M059J (cell line): ENCODE results near the gene ENAH. TPM values are rescaled to one million over a fixed set of nuclear protein-coding genes. Genes with fewer than 3 reads are reported as not detected.
"Not testable (repeated sequence)": the region's sequence is repeated elsewhere in the genome, so short reads cannot be mapped to it uniquely, and the experiment has no call there.

Experiments used
- DNase-seq: peaks from one replicate; pipeline ENCODE4 v3.0.0-alpha.2; 2012; ENCODE audit warnings: low read depth
- total RNA-seq: library from RNA; depleted of rRNA; stranded (reverse); fragments of >200 nt; shearing (Covaris generic); gene quantifications from 2 replicates; pipeline ENCODE4 v1.2.3, GENCODE V29; 2014

Gene ENAH
- total RNA-seq, 1 experiment from 2014 or later: 69.5 TPM

- not testable (repeated sequence) for DNase-seq
Observed at GRCh38 chr1:225473676-225474438, 179.1 kb downstream of the ENAH start.

DNA sequence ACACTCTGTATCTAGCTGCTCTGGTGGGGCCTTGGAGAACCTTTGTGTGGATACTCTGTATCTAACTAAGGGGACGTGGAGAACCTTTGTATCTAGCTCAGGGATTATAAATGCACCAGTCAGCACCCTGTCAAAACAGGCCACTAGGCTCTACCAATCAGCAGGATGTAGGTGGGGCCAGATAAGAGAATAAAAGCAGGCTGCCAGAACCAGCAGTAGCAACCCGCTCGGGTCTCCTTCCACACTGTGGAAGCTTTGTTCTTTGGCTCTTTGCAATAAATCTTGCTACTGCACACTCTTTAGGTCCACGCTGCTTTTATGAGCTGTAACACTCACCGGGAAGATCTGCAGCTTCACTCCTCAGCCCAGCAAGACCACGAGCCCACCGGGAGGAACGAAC, 179.7 kb downstream of the ENAH start:
- DNase-seq: not testable (repeated sequence)

GRCh38 chr1:225471453-225472301, 181.2 kb downstream of the ENAH start:
- no peak for DNase-seq

DNA sequence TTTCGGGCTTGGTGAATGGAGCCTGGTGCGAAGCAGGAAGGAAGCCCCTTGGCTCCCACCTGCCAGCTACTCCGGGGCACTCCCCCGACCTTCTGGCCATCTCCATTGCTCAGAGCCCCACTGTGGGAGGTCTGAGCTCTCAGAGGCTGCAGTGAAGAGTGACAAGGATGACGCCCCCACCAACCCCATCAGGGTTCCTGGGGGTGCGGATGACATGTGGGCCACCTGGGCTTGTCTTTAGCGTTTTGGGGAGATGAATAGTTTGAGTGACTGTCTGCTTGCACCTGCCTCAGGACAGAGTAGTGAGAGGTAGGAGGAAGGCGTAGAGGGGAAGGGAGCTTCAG, 181.8 kb downstream of the ENAH start:
- DNase-seq: no peak

DNA sequence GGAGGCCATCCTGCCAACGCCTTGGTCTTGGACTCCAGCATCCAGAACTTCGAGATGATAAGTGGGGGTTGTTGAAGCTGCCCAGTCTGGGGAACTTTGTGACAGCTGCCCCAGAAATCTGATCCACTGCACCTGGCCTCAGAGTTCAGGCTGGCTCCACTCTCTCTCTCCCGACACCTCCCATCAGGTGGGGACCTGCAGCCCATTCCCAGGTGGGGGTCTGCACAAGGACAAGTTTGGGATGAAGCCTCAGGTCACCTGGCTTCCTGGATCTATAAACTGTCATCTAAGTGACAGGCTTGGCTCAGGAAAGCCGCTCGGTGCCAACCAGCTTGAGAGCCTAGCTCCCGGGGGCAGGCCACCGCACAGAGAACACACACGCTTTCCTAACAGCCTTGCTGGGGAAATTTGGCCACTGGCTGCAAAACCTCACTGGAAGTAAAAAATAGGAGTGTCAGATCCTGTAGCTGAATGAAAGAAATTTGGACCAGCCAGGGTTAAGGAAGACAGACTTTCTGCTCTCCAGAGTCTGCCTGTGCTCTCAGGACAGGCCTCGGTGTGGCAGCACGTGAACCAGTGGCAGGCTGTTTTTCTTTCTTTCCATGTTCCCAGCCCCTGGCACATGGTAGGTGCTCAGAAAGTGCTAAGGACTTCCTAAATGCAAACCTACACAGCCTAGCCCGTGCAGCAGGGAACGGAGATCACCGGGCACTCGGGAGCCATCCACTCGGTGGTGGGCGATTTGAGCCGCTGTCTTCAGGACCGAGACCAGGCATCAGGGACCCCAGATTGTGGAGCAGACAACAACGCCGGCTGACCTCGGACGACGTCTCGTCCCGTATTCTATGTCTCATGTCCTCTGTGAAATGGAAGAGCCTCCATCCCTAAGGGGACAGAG, 182.5 kb downstream of the ENAH start:
- DNase-seq: no peak

DNA sequence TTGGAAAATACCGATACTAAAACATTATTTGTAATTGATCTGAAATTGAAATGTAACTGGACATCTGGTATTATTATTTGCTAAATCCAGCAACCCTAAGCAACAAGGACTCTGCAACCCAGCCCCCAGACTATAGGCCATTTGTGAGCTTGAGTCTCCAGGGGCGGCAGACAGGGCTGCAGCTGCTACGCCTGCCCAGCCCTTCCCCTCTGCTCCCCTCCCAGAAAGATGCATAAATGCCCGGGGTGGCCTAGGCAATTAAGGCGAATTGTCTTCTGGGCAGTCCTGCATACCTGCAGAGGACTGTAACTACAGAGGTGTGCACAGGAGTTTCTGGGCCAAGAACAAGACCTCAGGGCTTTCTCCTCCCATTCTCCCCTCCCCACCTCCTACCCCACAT, 183.9 kb downstream of the ENAH start:
- no peak for DNase-seq

DNA sequence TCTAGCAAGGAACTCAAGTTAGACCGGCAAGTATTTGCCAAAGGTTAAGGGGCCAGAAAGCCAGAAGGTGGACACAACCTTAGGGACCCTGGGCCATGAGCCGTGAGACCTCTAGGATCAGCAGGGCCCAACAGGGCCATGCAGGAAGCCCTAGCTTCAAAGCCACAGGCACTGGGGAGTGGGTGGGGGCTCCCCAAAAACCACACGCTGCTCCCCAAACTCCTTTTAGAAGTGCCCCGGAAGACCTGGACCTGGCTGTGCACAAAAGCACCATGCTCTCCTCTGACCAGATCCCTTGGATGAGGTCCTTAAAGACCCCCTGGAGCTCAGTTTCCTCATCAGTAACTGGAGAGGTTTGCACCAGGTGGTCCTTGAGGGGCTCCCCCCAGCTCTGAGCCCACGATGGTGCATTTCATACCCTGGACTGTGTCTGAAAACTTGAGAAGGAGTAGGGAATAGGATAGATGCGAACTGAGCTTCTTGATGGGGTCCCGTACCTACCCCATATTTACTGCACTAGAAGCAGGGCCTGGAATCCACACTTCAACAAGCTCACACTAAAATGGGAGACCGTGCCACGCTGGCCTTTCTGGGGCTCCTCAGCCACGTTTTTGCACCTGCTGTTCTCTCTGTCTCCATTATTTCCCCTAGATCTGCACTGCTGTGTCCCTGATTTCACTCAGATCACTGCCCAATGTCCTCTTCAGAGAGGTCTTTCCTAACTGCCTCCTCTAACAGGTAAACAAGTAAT, 184.5 kb downstream of the ENAH start:
- DNase-seq: no peak

DNA sequence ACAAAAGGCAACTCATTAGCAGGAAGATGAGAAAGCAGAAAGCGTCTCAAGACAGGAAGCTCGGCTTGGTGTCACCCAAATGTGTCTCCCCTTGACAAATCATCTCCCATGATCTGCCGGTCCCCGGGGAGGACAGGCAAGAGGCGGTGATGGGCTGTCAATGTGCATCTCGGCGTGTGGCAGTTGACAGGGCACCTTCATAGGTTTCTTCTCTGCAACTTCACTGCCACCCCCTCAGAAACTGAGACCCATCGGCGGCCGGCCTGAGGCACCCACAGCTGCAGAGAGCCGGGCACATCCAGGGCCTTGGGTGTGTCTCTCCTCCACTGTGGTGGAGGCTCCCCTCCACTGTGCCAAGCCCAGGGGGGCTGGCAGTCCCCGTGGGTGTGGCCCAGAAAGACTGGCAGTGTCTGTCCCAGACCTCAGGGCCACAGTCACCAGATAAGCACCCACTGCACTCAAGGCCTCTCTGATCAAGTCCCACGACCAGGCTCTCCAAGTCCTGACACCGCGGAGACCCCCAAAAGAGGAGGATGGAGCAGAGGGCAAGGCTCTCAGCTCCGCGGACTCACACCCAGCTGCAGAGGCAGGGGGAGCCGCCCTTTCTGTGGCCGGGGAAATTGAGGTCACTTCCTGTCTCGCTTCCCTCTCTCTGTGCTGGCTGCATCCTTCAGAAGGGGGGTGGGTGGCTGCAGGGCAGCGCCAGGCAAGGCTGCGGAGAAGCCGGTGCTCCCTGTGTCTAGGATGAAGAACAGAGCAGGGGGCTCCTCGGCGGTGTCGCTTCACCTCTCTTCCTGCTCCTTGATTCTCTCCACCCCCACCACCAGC, 185.5 kb downstream of the ENAH start:
- no peak for DNase-seq

DNA sequence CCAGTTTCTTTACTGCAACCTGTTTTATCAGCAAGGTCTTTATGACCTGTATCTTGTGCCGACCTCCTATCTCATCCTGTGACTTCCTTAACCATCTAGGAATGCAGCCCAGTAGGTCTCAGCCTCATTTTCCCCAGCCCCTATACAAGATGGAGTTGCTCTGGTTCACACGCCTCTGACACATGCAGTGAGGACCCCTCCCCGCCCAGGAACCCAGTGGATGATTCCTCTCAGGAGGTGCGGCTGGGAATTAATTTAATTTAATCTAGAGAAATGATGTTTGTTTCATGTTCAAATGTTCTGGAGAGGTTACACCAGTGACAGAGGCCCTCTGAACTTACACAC, 186.1 kb downstream of the ENAH start:
- DNase-seq: no peak

DNA sequence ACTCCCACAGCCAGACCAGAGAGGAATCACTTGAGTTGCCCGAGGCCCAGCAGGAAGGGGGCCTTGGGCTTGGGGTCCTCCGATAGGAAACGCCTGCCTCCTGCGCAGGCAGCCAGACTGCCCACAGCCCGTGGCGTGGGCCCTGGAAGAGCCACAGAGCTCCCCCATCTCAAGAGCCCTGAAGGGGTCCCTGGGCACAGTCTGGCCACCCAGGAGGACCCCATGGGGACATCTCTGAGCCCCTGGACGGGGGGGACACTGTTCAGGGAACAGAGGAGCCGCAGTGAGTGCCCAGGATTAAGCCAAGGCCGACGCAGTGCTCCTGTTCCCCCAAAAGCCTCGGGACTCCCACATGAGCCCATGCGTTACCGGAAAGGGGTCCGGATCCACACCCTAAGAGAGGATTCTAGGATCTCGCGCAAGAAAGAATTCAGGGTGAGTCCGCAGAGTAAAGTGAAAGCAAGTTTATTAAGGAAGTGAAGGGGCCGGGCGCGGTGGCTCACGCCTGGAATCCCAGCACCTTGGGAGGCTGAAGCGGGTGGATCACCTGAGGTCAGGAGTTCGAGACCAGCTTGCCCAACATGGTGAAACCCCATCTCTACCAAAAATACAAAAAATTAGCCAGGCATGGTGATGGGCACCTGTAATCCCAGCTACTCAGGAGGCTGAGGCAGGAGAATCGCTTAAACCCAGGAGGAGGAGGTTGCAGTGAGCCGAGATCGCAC, 187.0 kb downstream of the ENAH start:
- no peak for DNase-seq

- DNase-seq: peak; percentile 30
Observed at GRCh38 chr1:225464851-225465792, 187.8 kb downstream of the ENAH start.

- no peak for DNase-seq
Observed at GRCh38 chr1:225462714-225463574, 190.0 kb downstream of the ENAH start.

DNA sequence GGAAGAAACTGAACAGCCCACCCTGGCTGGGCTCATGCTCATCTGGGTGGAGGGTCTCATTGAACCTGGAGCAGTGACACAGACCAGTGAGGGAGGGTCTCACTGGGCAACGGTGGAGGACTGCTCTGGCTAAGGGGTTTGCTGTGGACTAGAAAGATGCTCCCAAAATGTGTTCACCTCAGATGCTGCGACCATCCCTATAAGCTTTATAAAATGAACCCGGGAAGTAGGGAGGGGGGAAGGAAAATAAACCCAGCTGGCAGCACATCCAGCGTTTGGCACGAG, 190.6 kb downstream of the ENAH start:
- DNase-seq: no peak

- peak; percentile 22 for DNase-seq
Observed at GRCh38 chr1:225461533-225462428, 191.1 kb downstream of the ENAH start.

GRCh38 chr1:225460737-225461532, 192.0 kb downstream of the ENAH start:
- peak; percentile 29 for DNase-seq
